Neutrophil (primary cell): ENCODE results near the gene C12orf42.

Experiments used
- H3K27ac ChIP-seq: fragments of 200-600 bp; sonication (generic); 2 replicates; pipeline ENCODE4 v1.5.1; 2016; ENCODE audit warnings: mild to moderate bottlenecking, moderate library complexity
- H3K27me3 ChIP-seq: fragments of 200-600 bp; sonication (generic); 2 replicates; pipeline ENCODE4 v1.6.0; 2016; ENCODE audit warnings: mild to moderate bottlenecking
- H3K36me3 ChIP-seq: fragments of 200-600 bp; sonication (generic); 2 replicates; pipeline ENCODE4 v1.5.1; 2017
- H3K4me1 ChIP-seq, 2 experiments: fragments of 200-600 bp in 1 of 2; sonication (generic) in 1 of 2; 1 replicate in 1 of 2; 2 replicates in 1 of 2; pipeline versions ENCODE4 v1.5.1 to v1.6.1; 2013 to 2016; ENCODE audit warnings: low read depth in 1 of 2, low read length in 1 of 2, mild to moderate bottlenecking in 1 of 2, moderate library complexity in 1 of 2; ENCODE audit not compliant: control insufficient read depth in 1 of 2, insufficient read depth in 1 of 2
- H3K4me3 ChIP-seq, 2 experiments: fragments of 200-600 bp in 1 of 2; sonication (generic) in 1 of 2; 1 replicate in 1 of 2; 2 replicates in 1 of 2; pipeline ENCODE4 v1.5.1; 2013 to 2016; ENCODE audit warnings: low read depth in 1 of 2, low read length in 1 of 2, mild to moderate bottlenecking in 1 of 2, moderate library complexity in 1 of 2
- H3K9me3 ChIP-seq: fragments of 200-600 bp; sonication (generic); 2 replicates; pipeline ENCODE4 v1.5.1; 2016
- TF ChIP-seq, protein P1 (sequence below): fragments of 200-600 bp; sonication (generic); IDR thresholded peaks from 2 replicates; pipeline ENCODE4 v1.5.1; 2016; ENCODE audit warnings: antibody characterized with exemption

C12orf42 gene

DNA sequence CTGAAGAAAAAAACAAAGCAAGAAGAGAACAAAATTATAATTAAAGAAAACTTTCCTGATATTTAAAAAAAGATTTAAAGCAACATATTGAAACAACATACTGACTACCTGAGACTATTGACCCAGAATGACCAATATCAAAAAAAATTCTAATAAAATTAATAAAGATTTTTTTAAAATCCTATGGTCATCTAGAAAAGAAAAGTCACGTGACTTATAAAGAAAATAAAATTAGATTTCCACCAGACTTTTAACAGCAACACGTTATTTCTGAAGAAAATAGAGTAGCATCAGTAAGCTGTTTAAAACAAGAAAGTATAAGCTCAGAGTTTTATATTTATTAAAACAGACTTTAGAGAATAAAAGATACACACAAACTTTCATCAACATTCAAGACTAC lies 238.0 kb downstream of the C12orf42 start:
- Histone ChIP-seq H3K36me3 (no peaks in the 10 kb centered on the region), H3K9me3 (no peaks in the 10 kb centered on the region), H3K27ac (no peak overlapping the region), H3K4me3 (no peak overlapping the region), H3K4me1 (no peaks in the 10 kb centered on the region), H3K27me3 (no peaks in the 10 kb centered on the region)
- TF ChIP-seq, protein P1, sequence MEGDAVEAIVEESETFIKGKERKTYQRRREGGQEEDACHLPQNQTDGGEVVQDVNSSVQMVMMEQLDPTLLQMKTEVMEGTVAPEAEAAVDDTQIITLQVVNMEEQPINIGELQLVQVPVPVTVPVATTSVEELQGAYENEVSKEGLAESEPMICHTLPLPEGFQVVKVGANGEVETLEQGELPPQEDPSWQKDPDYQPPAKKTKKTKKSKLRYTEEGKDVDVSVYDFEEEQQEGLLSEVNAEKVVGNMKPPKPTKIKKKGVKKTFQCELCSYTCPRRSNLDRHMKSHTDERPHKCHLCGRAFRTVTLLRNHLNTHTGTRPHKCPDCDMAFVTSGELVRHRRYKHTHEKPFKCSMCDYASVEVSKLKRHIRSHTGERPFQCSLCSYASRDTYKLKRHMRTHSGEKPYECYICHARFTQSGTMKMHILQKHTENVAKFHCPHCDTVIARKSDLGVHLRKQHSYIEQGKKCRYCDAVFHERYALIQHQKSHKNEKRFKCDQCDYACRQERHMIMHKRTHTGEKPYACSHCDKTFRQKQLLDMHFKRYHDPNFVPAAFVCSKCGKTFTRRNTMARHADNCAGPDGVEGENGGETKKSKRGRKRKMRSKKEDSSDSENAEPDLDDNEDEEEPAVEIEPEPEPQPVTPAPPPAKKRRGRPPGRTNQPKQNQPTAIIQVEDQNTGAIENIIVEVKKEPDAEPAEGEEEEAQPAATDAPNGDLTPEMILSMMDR: no peak
